Peyer's patch (tissue), 4 donors: ENCODE results near the gene NDNF.

ENCODE experiments used
- CTCF ChIP-seq, 6 experiments: fragments of 450-650 bp in 4 of 6; fragments of 200-600 bp in 2 of 6; sonication (generic) in 1 of 6; IDR thresholded peaks; one replicate each; pipeline ENCODE4 v1.5.1; 2017 to 2019; ENCODE audit warnings: antibody characterized with exemption in 6 of 6, mild to moderate bottlenecking in 3 of 6, moderate library complexity in 1 of 6
- POLR2A ChIP-seq, 2 donors: fragments of 450-650 bp; IDR thresholded peaks; one replicate each; pipeline ENCODE4 v1.5.1; 2017; ENCODE audit warnings: antibody characterized with exemption in 2 of 2, mild to moderate bottlenecking in 2 of 2, moderate library complexity in 2 of 2

GRCh38 chr4:121098266-121098665, 25.9 kb upstream of the NDNF start:
- no peak for TF ChIP-seq CTCF (IDR thresholded peaks at IDR 0.05)
- no peak for TF ChIP-seq POLR2A (IDR thresholded peaks at IDR 0.05)
